HL-60 (cell line): ENCODE measurements around the gene DHX35.

Source experiments
- DNase-seq, 2 experiments: peaks; one replicate each; pipeline ENCODE4 v3.0.0-alpha.2; 2010 to 2020; ENCODE audit warnings: low read depth in 1 of 2, low spot score in 1 of 2
- H3K27ac ChIP-seq: fragments of 250-450 bp; sonication (Bioruptor Pico); replicated peaks from 2 replicates; pipeline ENCODE4 v1.5.1; 2020; ENCODE audit warnings: mild to moderate bottlenecking, moderate library complexity
- H3K27me3 ChIP-seq: fragments of 250-450 bp; sonication (Bioruptor Pico); 2 replicates; pipeline ENCODE4 v1.5.1; 2021; ENCODE audit warnings: mild to moderate bottlenecking, moderate library complexity; ENCODE audit not compliant: insufficient read depth, poor library complexity, severe bottlenecking
- H3K4me3 ChIP-seq: replicated peaks from 2 replicates; pipeline ENCODE4 v1.5.1; 2011; ENCODE audit warnings: mild to moderate bottlenecking, control low read depth, low read length; ENCODE audit not compliant: insufficient read depth
- CTCF ChIP-seq: IDR thresholded peaks from one replicate; pipeline ENCODE4 v1.5.1; 2011; ENCODE audit warnings: low read length, control low read depth, inconsistent platforms; ENCODE audit not compliant: insufficient read depth
- GABPA ChIP-seq: IDR thresholded peaks from 2 replicates; pipeline ENCODE4 v1.6.1; 2012; ENCODE audit warnings: low read depth
- POLR2AphosphoS5 ChIP-seq: IDR thresholded peaks from 2 replicates; pipeline ENCODE4 v1.6.1; 2012; ENCODE audit warnings: low read depth
- REST ChIP-seq: IDR thresholded peaks from 2 replicates; pipeline ENCODE4 v1.6.1; 2012; ENCODE audit warnings: low read depth; ENCODE audit not compliant: insufficient replicate concordance
- SPI1 ChIP-seq: IDR thresholded peaks from 2 replicates; pipeline ENCODE4 v1.6.1; 2012; ENCODE audit warnings: low read depth, mild to moderate bottlenecking, borderline replicate concordance

The DHX35 gene

GRCh38 chr20:38941726-38942389 lies 20.3 kb upstream of the DHX35 start:
- Histone ChIP-seq H3K27me3 (no peaks in the 10 kb centered on the region), H3K4me3 (no peak overlapping the region), H3K27ac (no peak overlapping the region)
- TF ChIP-seq GABPA (no peak), POLR2AphosphoS5 (no peak), CTCF (no peak), REST (no peak), SPI1 (no peak)
- DNase-seq, result no peak

- Histone ChIP-seq H3K27ac (no peak overlapping the region), H3K4me3 (no peak overlapping the region), H3K27me3 (no peaks in the 10 kb centered on the region)
- TF ChIP-seq POLR2AphosphoS5 (no peak), SPI1 (no peak), CTCF (no peak), GABPA (no peak), REST (no peak)
- no peak for DNase-seq
Observed at GRCh38 chr20:38945012-38945411, 17.1 kb upstream of the DHX35 start.

- Histone ChIP-seq H3K27ac (no peak overlapping the region), H3K4me3 (no peak overlapping the region), H3K27me3 (no peaks in the 10 kb centered on the region)
- TF ChIP-seq GABPA, result no peak
- no peak for TF ChIP-seq POLR2AphosphoS5
- TF ChIP-seq SPI1, result no peak
- no peak for TF ChIP-seq REST
- TF ChIP-seq CTCF, result no peak
- no peak for DNase-seq
Observed at GRCh38 chr20:38946836-38947235, 15.3 kb upstream of the DHX35 start.
